DND-41 (cell line): ENCODE data around the gene STPG4.

Experiments used
- CTCF ChIP-seq: IDR thresholded peaks from 2 replicates; pipeline ENCODE4 v1.5.1; 2012; ENCODE audit warnings: borderline replicate concordance, low read length, moderate library complexity, mild to moderate bottlenecking; ENCODE audit not compliant: poor library complexity, severe bottlenecking; ENCODE audit errors: extremely low read depth
- EZH2 ChIP-seq: IDR thresholded peaks from 3 replicates; pipeline ENCODE4 v1.6.1; 2012; ENCODE audit warnings: borderline replicate concordance, low read depth, mild to moderate bottlenecking, moderate library complexity, low read length, inconsistent platforms; ENCODE audit not compliant: severe bottlenecking

GRCh38 chr2:47160660-47161059 is 5.6 kb upstream of the STPG4 start:
- TF ChIP-seq CTCF, result no peak
- TF ChIP-seq EZH2, result no peak
